Small intestine (tissue), 7 donors: ENCODE results near the gene BEST2. TPM values are rescaled to one million over a fixed set of nuclear protein-coding genes. Genes with fewer than 3 reads are reported as not detected.

Experiments used
- DNase-seq, 2 donors: peaks; one replicate each; pipeline versions ENCODE4 v3.0.0 to v3.0.0-alpha.2; 2013
- FAIRE-seq: peaks from 2 replicates; lab custom pipeline; 2012; peaks lifted over from hg19 to GRCh38; lab: Jason Lieb, UNC
- H3K27ac ChIP-seq, 3 donors: one replicate each; pipeline ENCODE4 v1.5.1; 2013; ENCODE audit warnings: low read length in 2 of 3, mild to moderate bottlenecking in 2 of 3, control low read depth in 1 of 3, inconsistent platforms in 1 of 3, low read depth in 1 of 3, moderate library complexity in 1 of 3
- H3K27me3 ChIP-seq, 3 donors: one replicate each; pipeline ENCODE4 v1.6.1; 2013; ENCODE audit warnings: low read length in 3 of 3, inconsistent platforms in 1 of 3; ENCODE audit not compliant: control insufficient read depth in 3 of 3, insufficient read depth in 3 of 3
- H3K36me3 ChIP-seq, 3 donors: one replicate each; pipeline ENCODE4 v1.6.1; 2013; ENCODE audit warnings: low read length in 3 of 3, inconsistent platforms in 1 of 3, low read depth in 1 of 3, mild to moderate bottlenecking in 1 of 3, moderate library complexity in 1 of 3; ENCODE audit not compliant: control insufficient read depth in 3 of 3, insufficient read depth in 2 of 3
- H3K4me1 ChIP-seq, 3 donors: one replicate each; pipeline ENCODE4 v1.6.1; 2013; ENCODE audit warnings: low read length in 2 of 3, inconsistent platforms in 1 of 3, low read depth in 1 of 3, mild to moderate bottlenecking in 1 of 3, moderate library complexity in 1 of 3; ENCODE audit not compliant: control insufficient read depth in 3 of 3, insufficient read depth in 2 of 3
- H3K4me3 ChIP-seq, 3 donors: one replicate each; pipeline ENCODE4 v1.5.1; 2013; ENCODE audit warnings: low read length in 3 of 3, control low read depth in 1 of 3, inconsistent platforms in 1 of 3, low read depth in 1 of 3, mild to moderate bottlenecking in 1 of 3, moderate library complexity in 1 of 3
- H3K9me3 ChIP-seq, 2 donors: one replicate each; pipeline ENCODE4 v1.6.1; 2013; ENCODE audit warnings: low read depth in 1 of 2, low read length in 1 of 2; ENCODE audit not compliant: control insufficient read depth in 2 of 2, insufficient read depth in 1 of 2
- WGBS, 3 donors: extraction: QIAGEN DNeasy Blood & Tissue Kit; methylation state at CpG; one replicate each; pipeline ENCODE4 v1.1.7; 2013; 5-methylcytosine and 5-hydroxymethylcytosine counted together
- polyA plus RNA-seq, 4 donors: library from polyadenylated mRNA; stranded (reverse) in 3 of 4; unstranded in 1 of 4; fragments of 200-250 nt in 3 of 4; fragments of 120-200 nt in 1 of 4; gene quantifications; one replicate each; pipeline versions ENCODE4 v1.2.1 to v1.2.3, GENCODE V29; 2013
- donor health status: healthy with polysubstance abuse.
- donor health status: control.
- donor health status: control.
- donor health status: Bipolar disorder and iron deficiency.
- donor health status: healthy.

The BEST2 gene
- polyA plus RNA-seq, 4 donors = 0.10 to 3.4 (median 0.16) TPM; not detected in 1

DNA sequence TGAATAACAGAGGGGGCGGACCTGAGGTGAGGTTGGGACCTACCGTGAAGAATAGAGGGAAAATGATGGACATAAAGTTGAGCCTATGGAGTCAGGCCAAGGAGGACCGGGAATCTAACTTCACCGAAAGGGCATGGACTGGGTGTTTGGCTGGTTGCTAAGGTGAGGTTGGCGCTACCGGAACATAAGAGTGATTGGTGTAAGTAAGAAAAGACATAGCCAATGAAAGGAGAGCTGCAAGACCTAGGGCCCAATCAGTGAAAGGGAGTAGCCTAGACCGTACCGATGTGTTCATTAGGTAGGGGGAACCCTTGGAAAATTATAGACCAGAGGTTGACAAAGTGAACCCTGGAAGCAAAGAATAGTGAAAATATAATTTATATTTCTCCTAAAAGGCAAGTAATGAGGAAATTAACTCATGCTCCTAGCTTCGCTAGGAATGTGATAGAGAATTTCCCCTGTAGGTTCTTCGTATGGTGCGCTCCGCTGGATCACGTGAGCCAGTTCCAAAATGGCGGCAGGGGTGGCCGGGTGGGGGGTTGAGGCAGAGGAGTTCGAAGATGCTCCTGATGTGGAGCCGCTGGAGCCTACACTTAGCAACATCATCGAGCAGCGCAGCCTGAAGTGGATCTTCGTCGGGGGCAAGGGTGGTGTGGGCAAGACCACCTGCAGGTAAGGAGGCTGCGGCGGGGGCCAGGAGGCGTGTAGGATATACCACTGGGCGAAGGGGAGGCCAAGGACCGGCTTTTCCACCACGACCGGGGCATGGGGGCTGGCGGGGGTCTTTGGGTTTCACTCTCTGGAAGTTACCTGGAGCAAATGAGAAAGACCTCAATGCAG, 14.4 kb upstream of the BEST2 start, which contains the start of gene GET3:
GET3 (plus strand) TSS at position 503 of the 840 bp plus-strand sequence; CDS start at position 512, 9 bp downstream.
- Histone ChIP-seq H3K4me1 (peaks cover 0 to 24% (median 8%) of the 10 kb centered on the region in 3 donors), H3K36me3 (peaks cover 0 to 44% (median 2%) of the 10 kb centered on the region in 3 donors), H3K4me3 (peak within 1 kb of the TSS; percentile 58 to 87 (median 84)), H3K27ac (peak within 1 kb of the TSS; percentile 69 to 82 (median 70)), H3K27me3 (no peaks in the 10 kb centered on the region), H3K9me3 (no peaks in the 10 kb centered on the region)
- WGBS, 3 donors = 1% methylated on average over 29 of the region's 29 CpGs
- peak; percentile 98 to 100 for DNase-seq
- peak; percentile 84 for FAIRE-seq

DNA sequence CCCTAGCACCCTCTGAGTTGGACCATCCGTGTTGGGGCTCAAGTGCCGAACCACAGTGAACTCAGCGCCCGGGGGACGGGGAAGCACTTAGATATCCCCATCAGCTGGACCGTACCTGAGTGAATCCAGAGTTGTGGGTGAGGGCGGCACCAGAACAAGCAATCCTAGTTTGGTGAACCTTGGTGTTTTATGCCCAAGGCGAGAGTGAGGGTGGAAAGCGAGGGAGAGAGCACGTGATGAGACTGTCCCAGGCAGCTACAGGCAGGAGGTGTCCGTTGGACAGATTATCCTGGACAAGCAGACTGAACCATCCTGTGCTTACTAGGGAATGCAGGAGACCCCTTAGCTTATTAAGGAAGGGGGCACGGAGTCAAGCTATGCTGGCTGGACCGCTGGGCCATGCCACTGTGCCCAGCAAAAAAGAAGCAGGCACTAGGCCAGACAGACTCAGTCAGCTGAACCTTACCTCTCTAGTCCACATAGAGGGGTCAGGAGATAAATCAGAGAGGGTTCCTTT, 13.7 kb upstream of the BEST2 start:
- DNase-seq = no peak
- H3K4me3 ChIP-seq = peak overlapping the region; percentile 58 to 87 (median 84)
- peak overlapping the region in 1 of 3 donors; percentile 70 for H3K27ac ChIP-seq
- 11 to 12% (median 11%) methylated on average over 13 of the region's 13 CpGs for WGBS, 3 donors
- no peak for FAIRE-seq
- H3K27me3 ChIP-seq = no peaks in the 10 kb centered on the region
- H3K4me1 ChIP-seq = peaks cover 0 to 20% (median 8%) of the 10 kb centered on the region in 3 donors
- H3K9me3 ChIP-seq = no peaks in the 10 kb centered on the region
- peaks cover 0 to 41% (median 2%) of the 10 kb centered on the region in 3 donors for H3K36me3 ChIP-seq

DNA sequence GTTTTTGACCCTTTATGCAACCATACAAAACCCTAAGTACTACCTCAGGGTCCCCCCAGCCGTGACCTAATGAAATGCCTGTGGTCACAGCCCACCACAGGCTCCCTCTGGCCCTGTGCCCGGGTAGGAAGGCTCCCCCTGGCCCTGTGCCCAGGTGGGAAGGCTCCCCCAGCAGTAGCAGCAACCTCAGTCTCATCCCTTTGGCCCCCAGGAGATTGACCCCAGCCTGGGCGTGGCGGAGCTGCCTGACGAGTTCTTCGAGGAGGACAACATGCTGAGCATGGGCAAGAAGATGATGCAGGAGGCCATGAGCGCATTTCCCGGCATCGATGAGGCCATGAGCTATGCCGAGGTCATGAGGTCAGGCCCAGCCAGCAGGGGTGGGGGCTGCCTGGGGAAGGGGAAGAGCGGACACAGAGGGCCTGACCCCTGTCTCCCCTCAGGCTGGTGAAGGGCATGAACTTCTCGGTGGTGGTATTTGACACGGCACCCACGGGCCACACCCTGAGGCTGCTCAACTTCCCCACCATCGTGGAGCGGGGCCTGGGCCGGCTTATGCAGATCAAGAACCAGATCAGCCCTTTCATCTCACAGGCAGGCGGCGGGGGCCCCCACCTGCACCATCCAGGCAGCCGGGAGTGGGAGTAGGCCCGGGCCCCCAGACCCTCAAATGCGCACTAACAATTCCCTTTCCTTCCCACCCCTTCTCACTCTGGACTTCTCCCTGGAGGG, 6.3 kb upstream of the BEST2 start:
- FAIRE-seq (no peak), DNase-seq (no peak)
- no peak overlapping the region for H3K4me3 ChIP-seq
- peaks cover 5 to 67% (median 24%) of the 10 kb centered on the region in 3 donors for H3K36me3 ChIP-seq
- 83 to 91% (median 87%) methylated on average over 20 to 22 of the region's 22 CpGs for WGBS, 3 donors
- no peak overlapping the region for H3K27ac ChIP-seq
- peaks cover 0 to 19% of the 10 kb centered on the region in 2 donors for H3K9me3 ChIP-seq
- peaks cover 0 to 12% (median 0%) of the 10 kb centered on the region in 3 donors for H3K27me3 ChIP-seq
- H3K4me1 ChIP-seq = no peaks in the 10 kb centered on the region

DNA sequence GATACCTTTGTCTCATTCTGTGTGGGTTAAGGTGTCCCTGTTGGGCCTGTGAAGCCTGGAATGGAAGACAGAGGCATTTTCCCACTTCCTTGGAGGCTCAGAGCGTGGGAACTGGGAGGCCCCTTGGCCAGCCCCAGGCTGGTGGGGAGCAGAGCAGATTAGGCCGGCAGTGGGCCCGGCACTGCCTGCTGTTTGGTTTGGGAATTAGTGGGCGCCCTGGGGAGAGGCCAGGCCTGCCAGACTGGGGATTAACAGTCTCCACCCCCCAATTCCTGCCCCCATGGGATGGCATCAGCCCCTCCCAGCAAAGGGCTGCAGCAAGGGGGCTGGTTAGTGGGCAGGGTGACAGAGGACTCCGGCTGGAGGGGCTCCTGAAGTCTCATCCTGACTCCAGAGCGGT, 3.1 kb upstream of the BEST2 start:
- H3K36me3 ChIP-seq = peaks cover 5 to 47% (median 24%) of the 10 kb centered on the region in 3 donors
- H3K27ac ChIP-seq = no peak overlapping the region
- H3K4me1 ChIP-seq = no peaks in the 10 kb centered on the region
- WGBS, 3 donors = 71 to 83% (median 82%) methylated on average over 5 to 6 of the region's 6 CpGs
- DNase-seq (no peak), FAIRE-seq (no peak)
- peaks cover 0 to 28% (median 3%) of the 10 kb centered on the region in 3 donors for H3K27me3 ChIP-seq
- H3K9me3 ChIP-seq = peaks cover 0 to 19% of the 10 kb centered on the region in 2 donors
- no peak overlapping the region for H3K4me3 ChIP-seq

DNA sequence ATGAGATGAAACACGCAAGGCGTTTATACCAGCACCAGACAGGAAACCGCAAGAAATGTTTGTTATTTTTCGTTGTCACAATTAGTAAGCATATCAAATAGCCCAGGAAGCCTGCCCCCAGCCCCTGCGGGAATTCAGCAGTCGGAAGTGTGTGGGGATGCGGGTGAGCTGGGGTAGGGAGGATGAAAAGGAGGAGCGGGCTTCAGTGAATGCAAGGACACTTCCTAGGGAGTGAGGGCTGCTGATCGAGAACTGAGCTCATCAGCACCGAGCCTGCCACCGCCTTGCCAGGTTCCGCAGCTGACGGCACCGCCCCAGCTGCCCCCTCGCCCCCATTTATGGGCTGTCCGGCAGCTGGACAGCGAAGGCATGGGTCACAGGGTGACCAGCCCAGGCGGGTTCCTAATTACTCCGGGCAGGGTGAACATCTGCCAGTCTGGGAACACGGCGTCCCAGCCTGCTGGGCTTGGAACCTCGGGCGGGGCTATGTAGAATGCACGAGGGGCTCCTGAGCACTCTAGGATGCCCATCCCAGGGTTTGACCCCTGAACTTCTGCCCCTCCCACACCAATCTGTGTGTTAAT, 1.6 kb upstream of the BEST2 start:
- peaks cover 0 to 19% of the 10 kb centered on the region in 2 donors for H3K9me3 ChIP-seq
- WGBS, 3 donors = 23 to 36% (median 28%) methylated on average over 18 to 24 of the region's 24 CpGs
- H3K36me3 ChIP-seq = peaks cover 5 to 36% (median 20%) of the 10 kb centered on the region in 3 donors
- H3K27me3 ChIP-seq = peaks cover 0 to 29% (median 3%) of the 10 kb centered on the region in 3 donors
- no peak overlapping the region for H3K4me3 ChIP-seq
- H3K27ac ChIP-seq = no peak overlapping the region
- no peak for FAIRE-seq
- no peaks in the 10 kb centered on the region for H3K4me1 ChIP-seq
- peak in 1 of 2 donors; percentile 50 for DNase-seq

DNA sequence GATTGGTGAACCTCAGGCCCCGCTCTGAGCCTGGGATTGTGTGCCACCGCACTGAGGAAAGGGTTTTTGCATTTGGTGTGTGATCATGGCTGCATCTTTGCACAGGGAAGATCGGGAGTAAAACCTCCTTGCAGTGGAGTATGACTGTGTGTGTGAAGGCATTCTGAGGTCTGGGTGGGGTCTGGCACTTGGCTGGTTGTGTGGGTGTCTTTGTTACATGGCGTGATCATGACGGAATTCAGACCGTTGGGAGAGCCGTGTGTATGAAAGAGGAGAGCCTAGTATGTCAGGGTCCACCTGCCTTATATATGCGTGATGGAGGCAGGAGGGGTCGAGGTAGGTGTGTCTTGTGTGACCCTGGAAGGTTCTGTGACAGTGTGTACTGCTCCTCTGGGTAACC, 740 bp upstream of the BEST2 start:
- no peak for FAIRE-seq
- H3K27ac ChIP-seq = no peak overlapping the region

DNA sequence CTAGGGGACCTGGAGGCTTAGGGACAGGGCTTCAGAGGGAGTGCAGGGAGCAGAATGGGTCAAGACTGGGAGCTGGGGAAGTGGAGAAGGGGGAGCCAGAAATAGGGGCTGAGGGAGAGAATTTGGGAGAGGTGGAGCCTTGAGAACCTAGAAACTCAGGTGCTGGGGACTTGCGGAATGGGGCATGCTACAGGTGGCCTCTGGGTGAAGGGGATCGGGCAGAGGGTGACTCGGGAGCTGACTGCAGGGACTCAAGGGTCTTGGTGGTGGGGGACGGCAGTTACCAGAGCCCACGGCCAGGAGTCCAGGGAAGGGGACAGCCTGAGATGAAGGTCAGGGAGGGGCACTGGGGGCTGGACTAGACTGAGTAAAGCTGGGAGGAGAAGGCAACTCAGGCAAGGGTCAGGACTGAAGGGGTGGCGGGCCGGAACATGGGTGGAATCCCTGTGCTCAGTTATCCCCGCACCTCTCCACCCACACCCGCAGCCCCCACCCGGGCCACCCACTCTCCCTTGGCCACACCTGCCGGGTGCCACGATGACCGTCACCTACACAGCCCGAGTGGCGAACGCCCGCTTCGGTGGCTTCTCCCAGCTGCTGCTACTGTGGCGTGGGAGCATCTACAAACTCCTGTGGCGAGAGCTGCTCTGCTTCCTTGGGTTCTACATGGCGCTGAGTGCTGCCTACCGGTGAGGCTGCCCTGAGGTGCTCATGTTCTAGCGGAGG, 628 bp downstream of the BEST2 start:
- Histone ChIP-seq H3K36me3 (peaks cover 4 to 15% (median 7%) of the 10 kb centered on the region in 3 donors), H3K4me3 (no peak overlapping the region), H3K27me3 (peaks cover 0 to 35% (median 3%) of the 10 kb centered on the region in 3 donors), H3K4me1 (peaks cover 0 to 1% (median 0%) of the 10 kb centered on the region in 3 donors), H3K9me3 (peaks cover 0 to 10% of the 10 kb centered on the region in 2 donors), H3K27ac (no peak overlapping the region)
- WGBS, 3 donors = 70 to 82% (median 75%) methylated on average over 21 to 23 of the region's 23 CpGs
- DNase-seq (no peak), FAIRE-seq (no peak)

More for the DNA sequence above, 740 bp upstream of the BEST2 start:
- Histone ChIP-seq H3K36me3 (peaks cover 5 to 28% (median 14%) of the 10 kb centered on the region in 3 donors), H3K4me1 (no peaks in the 10 kb centered on the region), H3K27me3 (peaks cover 0 to 35% (median 3%) of the 10 kb centered on the region in 3 donors), H3K9me3 (peaks cover 0 to 19% of the 10 kb centered on the region in 2 donors), H3K4me3 (no peak overlapping the region)
- no peak for DNase-seq
- 49 to 74% (median 58%) methylated on average over 9 of the region's 9 CpGs for WGBS, 3 donors
